Psoas muscle (tissue), 8 donors: ENCODE data around the gene RNF149. TPM values are rescaled to one million over a fixed set of nuclear protein-coding genes. Genes with fewer than 3 reads are reported as not detected.

ENCODE experiments used
- ATAC-seq, 4 donors: fragments of 200-7000 bp; cut with Tn5 transposase; one replicate each; pipeline ENCODE4 v1.9.1; 2020; ENCODE audit warnings: moderate library complexity in 3 of 4, mild to moderate bottlenecking in 2 of 4
- DNase-seq, 2 donors: peaks; one replicate each; pipeline ENCODE4 v3.0.0-alpha.2; 2020
- H3K27ac ChIP-seq: fragments of 200-600 bp; one replicate; pipeline ENCODE4 v1.8.0; 2022
- H3K27me3 ChIP-seq, 3 donors: fragments of 200-600 bp in 1 of 3; one replicate each; pipeline versions ENCODE4 v1.6.1 to v1.8.0; 2013 to 2022; ENCODE audit warnings: low read length in 2 of 3, mild to moderate bottlenecking in 2 of 3, moderate library complexity in 1 of 3; ENCODE audit not compliant: insufficient read depth in 3 of 3
- H3K36me3 ChIP-seq, 2 donors: fragments of 200-600 bp in 1 of 2; one replicate each; pipeline versions ENCODE4 v1.6.1 to v1.8.0; 2013 to 2022; ENCODE audit warnings: low read depth in 1 of 2, mild to moderate bottlenecking in 1 of 2, moderate library complexity in 1 of 2; ENCODE audit not compliant: insufficient read depth in 1 of 2
- H3K4me1 ChIP-seq: fragments of 200-600 bp; one replicate; pipeline ENCODE4 v1.8.0; 2022
- H3K4me3 ChIP-seq: fragments of 200-600 bp; one replicate; pipeline ENCODE4 v1.8.0; 2022; ENCODE audit warnings: mild to moderate bottlenecking
- H3K9me3 ChIP-seq: fragments of 200-600 bp; one replicate; pipeline ENCODE4 v1.8.0; 2022
- WGBS, 3 donors: extraction: QIAGEN DNeasy Blood & Tissue Kit; methylation state at CpG; one replicate each; pipeline versions ENCODE4 v1.1.6 to v1.1.7; 2013; 5-methylcytosine and 5-hydroxymethylcytosine counted together
- intact Hi-C, 2 donors: fragments of 100-400 bp; cut with DNase I; formaldehyde crosslinking; loops; one replicate each; pipeline versions ENCODE4 v1.11.0 to v1.14.2; 2022
- polyA plus RNA-seq, 3 donors: library from polyadenylated mRNA; stranded (reverse); fragments of 200-250 nt; gene quantifications; one replicate each; pipeline ENCODE4 v1.2.3, GENCODE V29; 2013
- total RNA-seq, 4 donors: library from RNA; stranded (reverse); fragmentation: NEBNext Ultra II Directional in 2 of 4; extraction: Animal tissue kit (Norgen Biotek cat#: 25700) in 2 of 4; gene quantifications; one replicate each; pipeline versions ENCODE4 v1.2.1 to v1.2.4, GENCODE V29; 2021 to 2023
- TF ChIP-seq, protein P1 (sequence below): fragments of 200-600 bp; IDR thresholded peaks from one replicate; pipeline ENCODE4 v1.8.0; 2022; ENCODE audit warnings: antibody characterized with exemption
- donor health status: healthy with polysubstance abuse.
- donor health status: DM: no; HTN: no; CAD: no; lungs with moderate emphysema.
- donor health status: Bipolar disorder and iron deficiency.
- donor health status: healthy.
- donor health status: DM: yes; HTN: yes; CAD: no.
- donor health status: DM: no; HTN: no; CAD: no.
- donor health status: DM: no; HTN: no; CAD: no.
- donor health status: DM: yes; HTN: yes; CAD: no.

Gene RNF149
- total and polyA plus RNA-seq, 7 donors: 10.7 to 23.7 (median 19.2) TPM

DNA sequence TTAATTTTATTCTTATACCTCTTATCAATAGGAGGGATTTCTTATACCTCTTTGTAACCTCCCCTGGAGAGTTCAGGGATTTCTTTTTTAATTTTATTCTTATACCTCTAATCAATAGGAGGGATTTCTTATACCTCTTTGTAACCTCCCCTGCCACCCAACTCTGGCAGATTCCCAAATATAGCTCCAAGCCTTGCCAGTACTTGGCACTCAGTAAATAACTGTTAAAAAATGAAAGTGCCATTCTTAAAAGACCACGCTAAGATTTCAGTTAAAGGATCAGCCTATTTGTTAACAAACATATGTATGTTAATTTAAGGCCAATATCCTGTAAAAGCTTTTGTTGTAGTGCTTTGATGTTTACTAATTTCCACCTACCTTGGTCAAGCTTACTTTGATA is 4.8 kb downstream of the RNF149 start:
- Histone ChIP-seq H3K4me1 (peaks cover 64% of the 10 kb centered on the region), H3K27ac (no peak overlapping the region)
- intact Hi-C loops: no loop called here

DNA sequence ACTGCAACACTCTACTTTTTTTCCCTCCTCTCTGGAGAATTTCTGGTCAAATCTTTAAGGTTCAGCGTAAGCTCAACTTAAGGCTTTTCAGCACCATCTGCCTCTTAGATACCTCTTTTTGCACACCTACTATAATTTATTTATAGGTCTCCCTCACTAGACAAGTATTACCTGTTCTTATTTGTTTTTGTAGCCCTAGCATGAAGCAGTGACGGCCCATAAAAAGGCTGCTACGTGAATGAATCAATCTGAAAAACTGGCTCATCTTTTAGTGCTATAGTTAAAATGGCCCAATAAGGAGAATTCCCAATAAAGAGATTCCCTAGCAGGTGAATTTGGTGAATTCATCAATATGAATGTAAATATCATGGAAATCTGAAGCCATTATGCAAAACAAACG is 6.5 kb downstream of the RNF149 start:
- H3K4me1 ChIP-seq: peaks cover 76% of the 10 kb centered on the region
- WGBS, 3 donors: 82 to 90% (median 84%) methylated on average over 4 of the region's 4 CpGs
- peak overlapping the region; percentile 17 for H3K27ac ChIP-seq
- peaks cover 2 to 14% of the 10 kb centered on the region in 2 donors for H3K36me3 ChIP-seq
- no peaks in the 10 kb centered on the region for H3K9me3 ChIP-seq
- intact Hi-C loops: no loop called here
- DNase-seq (no peak), ATAC-seq (no peak)
- TF ChIP-seq, protein P1, sequence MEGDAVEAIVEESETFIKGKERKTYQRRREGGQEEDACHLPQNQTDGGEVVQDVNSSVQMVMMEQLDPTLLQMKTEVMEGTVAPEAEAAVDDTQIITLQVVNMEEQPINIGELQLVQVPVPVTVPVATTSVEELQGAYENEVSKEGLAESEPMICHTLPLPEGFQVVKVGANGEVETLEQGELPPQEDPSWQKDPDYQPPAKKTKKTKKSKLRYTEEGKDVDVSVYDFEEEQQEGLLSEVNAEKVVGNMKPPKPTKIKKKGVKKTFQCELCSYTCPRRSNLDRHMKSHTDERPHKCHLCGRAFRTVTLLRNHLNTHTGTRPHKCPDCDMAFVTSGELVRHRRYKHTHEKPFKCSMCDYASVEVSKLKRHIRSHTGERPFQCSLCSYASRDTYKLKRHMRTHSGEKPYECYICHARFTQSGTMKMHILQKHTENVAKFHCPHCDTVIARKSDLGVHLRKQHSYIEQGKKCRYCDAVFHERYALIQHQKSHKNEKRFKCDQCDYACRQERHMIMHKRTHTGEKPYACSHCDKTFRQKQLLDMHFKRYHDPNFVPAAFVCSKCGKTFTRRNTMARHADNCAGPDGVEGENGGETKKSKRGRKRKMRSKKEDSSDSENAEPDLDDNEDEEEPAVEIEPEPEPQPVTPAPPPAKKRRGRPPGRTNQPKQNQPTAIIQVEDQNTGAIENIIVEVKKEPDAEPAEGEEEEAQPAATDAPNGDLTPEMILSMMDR: no peak
- no peaks in the 10 kb centered on the region for H3K27me3 ChIP-seq
- H3K4me3 ChIP-seq: no peak overlapping the region

More for the DNA sequence above, 4.8 kb downstream of the RNF149 start:
- TF ChIP-seq, protein P1: no peak
- DNase-seq (no peak), ATAC-seq (no peak)
- no peak overlapping the region for H3K4me3 ChIP-seq
- WGBS, 3 donors: 79 to 93% (median 80%) methylated on average over 1 of the region's 1 CpG
- peaks cover 0 to 14% of the 10 kb centered on the region in 2 donors for H3K36me3 ChIP-seq
- no peaks in the 10 kb centered on the region for H3K9me3 ChIP-seq
- H3K27me3 ChIP-seq: no peaks in the 10 kb centered on the region

DNA sequence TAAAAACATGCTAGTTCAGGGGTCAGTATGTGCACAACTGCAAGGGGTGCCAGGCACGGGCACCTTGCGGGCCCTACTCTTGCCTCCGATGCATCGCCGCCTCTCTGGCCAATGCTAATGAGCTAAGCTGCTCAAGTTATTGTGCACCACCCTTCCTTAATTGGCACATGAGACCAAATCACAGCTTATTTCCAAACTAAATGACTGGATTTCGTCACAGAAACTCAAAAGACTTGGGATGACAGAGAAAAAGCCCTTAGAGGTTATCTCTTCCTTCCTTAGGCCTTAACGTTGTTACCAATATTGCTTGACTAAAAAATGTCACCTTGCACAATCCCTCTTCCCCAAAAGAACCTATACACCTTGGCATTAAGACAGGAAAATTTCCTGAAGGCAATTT is 7.7 kb downstream of the RNF149 start:
- DNase-seq: no peak
- Histone ChIP-seq H3K9me3 (no peaks in the 10 kb centered on the region), H3K36me3 (peaks cover 2 to 14% of the 10 kb centered on the region in 2 donors), H3K27me3 (no peaks in the 10 kb centered on the region), H3K4me3 (no peak overlapping the region), H3K27ac (peak overlapping the region; percentile 17), H3K4me1 (peaks cover 82% of the 10 kb centered on the region)
- intact Hi-C loops: no loop called here
- 65 to 74% (median 72%) methylated on average over 7 of the region's 7 CpGs for WGBS, 3 donors
- TF ChIP-seq, protein P1: no peak
- ATAC-seq: no peak

DNA sequence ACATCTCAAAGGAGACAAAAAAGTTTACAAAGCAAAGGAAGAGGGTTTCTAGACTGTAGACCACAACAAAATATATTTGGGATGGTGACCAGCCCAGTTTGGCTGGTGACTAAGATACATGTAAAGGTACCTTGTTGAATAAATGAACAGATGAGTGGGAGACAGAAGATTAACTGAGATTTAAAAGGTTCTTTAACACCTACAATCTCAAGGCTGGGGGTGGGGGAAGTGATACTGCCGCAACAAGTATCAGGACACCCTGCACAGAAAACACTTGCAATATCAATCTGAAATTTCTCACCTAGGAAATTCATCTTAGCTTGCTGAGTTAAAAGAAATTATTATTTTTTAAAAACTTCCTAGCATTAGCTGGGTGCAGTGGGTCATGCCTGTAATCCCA is 8.3 kb downstream of the RNF149 start:
- peak overlapping the region; percentile 55 for H3K27ac ChIP-seq
- peak in 1 of 4 donors; percentile 30 for ATAC-seq
- intact Hi-C loops: no loop called here

More for the DNA sequence above, 8.3 kb downstream of the RNF149 start:
- TF ChIP-seq, protein P1: no peak
- no peak overlapping the region for H3K4me3 ChIP-seq
- H3K27me3 ChIP-seq: no peaks in the 10 kb centered on the region
- peaks cover 78% of the 10 kb centered on the region for H3K4me1 ChIP-seq
- no peaks in the 10 kb centered on the region for H3K9me3 ChIP-seq
- 80 to 100% (median 85%) methylated on average over 1 of the region's 1 CpG for WGBS, 3 donors
- no peak for DNase-seq
- H3K36me3 ChIP-seq: peaks cover 2 to 14% of the 10 kb centered on the region in 2 donors
